ENCODE results near the gene KIFAP3.
"Not testable (repeated sequence)": the region's sequence is repeated elsewhere in the genome, so short reads cannot be mapped to it uniquely, and the experiment has no call there.

The KIFAP3 gene

DNA sequence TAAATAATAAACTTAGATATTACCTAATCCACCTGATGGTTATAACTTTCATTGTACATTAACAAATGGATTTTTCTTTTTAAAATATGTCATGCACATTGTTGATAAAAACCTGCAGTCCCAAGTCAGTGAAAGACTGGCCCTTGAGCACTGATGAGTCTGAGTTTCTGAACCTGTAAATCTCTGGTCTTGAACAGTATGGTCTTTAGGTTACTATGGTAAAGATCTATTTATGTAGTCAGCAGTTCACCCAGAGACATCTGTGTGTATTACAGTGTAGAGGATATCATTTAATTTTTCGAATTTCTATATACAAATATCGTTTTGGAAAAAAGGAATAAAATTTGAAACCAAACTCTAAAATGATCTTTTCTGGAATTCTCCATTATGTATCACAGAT, 150.4 kb downstream of the KIFAP3 start:
- DNase-seq (ENCODE audit: low read depth): no peak

DNA sequence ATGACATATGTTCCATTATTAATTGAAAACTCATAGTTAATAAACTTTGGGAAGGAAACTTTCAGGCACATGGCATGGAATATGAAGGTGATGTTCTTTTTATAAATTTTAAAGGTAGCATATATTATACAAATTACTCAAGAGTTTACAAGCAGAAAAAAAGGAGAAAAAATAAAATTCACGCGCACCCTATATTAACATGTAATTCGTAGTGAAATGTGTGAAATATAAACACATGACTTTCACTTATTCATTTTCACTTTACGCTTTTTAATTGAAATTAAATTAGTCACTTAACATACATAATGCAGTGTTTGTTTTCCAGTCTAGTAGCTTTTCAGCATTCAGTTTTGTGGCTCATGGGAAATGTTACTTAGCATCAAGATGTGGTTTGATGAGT, 153.4 kb downstream of the KIFAP3 start:
- DNase-seq (ENCODE audit: low read depth): no peak

DNA sequence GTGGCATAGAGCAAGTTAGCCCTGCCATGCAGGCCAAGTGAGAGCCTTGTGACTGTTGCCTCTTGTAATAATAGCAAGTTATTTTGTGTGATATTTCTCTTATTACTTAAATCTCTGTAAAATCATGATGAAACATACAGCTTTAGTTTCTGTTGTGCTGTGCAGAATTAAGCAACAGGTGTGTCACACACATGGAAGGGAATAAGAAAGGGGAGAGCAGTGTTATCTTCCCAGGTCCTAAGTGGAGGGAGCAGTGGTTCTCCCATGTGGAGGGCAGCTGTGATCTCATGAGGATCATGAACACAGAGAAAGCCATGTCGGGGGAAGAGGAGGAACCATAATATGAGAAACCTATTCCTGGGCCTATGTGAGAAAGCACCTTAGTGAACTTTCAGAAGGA, 155.6 kb downstream of the KIFAP3 start:
- DNase-seq (ENCODE audit: low read depth): no peak

DNA sequence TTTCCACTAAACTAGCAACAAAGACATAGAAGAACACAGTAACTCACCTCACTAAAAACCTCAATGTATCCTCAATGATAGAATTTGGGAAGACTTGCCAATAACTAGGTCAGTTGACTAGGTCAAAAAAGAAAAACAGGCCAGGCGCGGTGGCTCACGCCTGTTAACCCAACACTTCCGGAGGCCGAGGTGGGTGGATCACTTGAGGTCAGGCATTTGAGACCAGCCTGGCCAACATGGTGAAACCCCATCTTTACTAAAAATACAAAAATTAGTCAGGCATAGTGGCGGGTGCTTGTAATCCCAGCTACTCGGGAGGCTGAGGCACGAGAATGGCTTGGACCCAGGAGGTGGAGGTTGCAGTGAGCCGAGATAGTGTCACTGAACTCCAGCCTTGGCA, 156.3 kb downstream of the KIFAP3 start:
- not testable (repeated sequence) for DNase-seq (ENCODE audit: low read depth)

DNA sequence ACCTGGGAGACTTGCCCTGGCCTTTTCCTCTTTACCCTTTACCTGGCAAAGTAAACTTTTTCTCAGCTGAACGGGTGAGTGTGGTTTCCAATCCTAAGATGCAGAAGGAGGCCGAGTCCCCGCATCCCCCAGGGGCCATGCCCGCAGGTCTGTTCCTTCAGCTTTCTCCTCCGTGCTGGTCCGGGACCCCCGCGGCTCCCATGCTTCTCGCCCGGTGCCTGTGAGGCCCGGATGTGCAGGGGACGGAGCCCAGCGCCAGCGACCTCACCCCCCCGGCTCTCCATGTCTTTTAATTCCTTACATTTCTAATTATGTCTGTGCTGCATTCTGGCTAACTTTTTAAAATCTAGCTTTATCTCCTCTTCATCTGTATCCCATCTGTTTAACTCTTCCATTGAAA, 159.3 kb downstream of the KIFAP3 start:
- DNase-seq (ENCODE audit: low read depth): no peak

DNA sequence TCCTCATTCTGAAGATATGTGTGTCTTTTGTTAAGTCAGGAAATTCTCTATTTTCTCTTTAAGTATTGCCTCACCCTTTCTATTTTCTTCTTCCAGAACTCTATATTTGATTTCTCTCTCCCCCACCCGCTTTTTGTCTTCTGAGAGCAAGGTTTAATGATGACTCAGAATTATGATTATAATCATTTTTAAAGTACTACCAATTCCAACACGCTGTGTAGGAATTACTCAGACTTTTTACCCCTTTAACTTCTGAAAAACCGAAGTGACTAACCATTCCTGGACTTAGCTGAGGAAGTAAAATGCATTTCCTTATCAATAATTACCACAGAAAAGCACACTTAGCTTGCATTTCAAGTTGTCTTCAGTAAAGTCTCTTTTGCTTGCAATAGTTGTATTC, 160.0 kb downstream of the KIFAP3 start:
- no peak for DNase-seq (ENCODE audit: low read depth)

DNA sequence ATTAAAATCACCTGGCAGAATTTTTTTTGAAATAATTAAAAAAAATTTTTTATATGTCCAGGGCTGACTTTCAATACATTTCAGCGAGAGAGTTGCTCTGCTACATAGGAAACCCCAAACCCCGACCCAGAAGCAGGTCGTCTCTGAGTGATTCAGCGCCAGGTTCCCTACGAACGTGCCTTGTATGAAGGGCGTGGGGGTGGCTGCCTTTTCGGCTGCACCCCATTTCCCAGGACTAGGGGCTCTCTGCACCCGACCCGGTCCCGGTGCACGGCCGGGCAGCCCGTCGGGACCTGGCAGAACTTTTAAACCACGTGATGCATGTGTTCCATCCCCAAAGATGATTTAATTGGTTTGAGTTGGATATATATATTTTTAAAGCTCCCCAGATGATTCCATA, 165.0 kb downstream of the KIFAP3 start:
- DNase-seq (ENCODE audit: low read depth): no peak

DNA sequence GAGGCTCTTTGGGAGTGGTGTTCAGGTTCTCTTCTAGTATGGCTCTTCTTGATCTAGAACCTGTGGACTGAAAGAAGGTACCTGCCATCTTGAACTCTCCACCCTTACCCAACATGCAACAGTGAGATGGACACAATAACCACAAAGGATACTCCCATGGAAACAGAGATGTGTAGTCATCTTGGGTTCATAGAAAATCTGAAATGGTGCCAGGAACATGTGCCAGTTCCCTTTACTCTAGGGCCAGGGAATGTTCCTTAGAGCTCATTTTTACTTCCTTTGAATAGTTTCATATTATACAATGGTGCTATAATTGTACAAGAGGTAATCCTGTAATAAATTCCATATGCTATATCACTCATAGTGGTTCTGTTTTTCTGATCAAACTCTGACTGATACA, 167.6 kb downstream of the KIFAP3 start:
- DNase-seq (ENCODE audit: low read depth): no peak

DNA sequence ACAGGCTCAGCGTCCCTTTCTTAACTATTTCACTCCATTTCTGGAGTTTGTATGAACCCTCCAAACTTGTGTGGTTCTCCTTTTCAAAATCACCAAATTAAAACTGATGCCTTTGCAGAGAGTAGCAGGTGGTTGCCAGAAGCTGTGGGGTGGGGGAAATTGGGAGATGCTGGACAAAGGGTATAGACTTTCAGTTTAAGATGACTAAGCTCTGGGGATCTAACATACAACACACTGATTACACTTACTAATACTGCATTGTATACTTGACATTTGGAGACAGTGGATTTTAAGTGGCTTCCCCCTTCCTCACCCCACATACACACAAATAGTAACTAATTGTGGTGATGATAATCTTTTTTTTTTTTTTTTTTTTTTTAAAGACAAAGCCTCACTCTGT, 169.7 kb downstream of the KIFAP3 start:
- DNase-seq (ENCODE audit: low read depth): no peak

DNA sequence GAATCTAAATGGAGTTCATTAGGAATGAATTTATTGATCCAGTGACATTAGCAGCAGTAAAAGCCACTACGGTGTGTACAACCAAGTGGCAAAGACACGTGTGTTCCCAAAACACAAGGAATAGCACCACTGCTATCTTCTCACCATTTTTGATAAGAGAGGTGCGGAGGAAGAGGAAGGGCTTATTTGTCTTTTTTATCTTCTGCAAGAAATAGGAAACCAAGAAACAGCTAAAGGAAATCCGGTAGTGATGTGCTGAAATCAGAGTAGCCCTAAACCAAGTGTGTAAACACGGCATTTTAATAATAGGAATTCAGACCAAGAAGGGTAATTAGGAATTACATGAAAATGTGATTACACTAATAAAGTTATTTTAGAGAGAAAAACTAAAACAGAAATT, 171.7 kb downstream of the KIFAP3 start:
- no peak for DNase-seq (ENCODE audit: low read depth)

DNA sequence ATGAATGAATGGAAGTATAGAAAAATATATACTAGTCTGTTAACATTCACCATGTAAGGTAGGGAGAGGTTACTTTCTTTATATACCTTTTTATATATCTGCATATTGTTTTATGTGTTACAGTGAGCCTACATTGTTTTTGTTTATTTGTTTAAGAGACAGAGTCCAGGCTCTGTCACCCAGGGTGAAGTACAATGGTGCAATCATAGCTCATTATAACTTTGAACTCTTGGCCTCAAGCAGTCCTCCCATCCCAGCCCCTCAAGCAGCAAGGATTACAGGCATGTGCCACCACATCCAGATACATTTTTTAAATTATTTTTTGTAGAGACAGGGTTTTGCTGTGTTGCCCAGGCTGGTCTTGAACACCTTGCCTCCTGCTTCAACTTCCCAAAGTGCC, 173.4 kb downstream of the KIFAP3 start:
- DNase-seq (ENCODE audit: low read depth): no peak

DNA sequence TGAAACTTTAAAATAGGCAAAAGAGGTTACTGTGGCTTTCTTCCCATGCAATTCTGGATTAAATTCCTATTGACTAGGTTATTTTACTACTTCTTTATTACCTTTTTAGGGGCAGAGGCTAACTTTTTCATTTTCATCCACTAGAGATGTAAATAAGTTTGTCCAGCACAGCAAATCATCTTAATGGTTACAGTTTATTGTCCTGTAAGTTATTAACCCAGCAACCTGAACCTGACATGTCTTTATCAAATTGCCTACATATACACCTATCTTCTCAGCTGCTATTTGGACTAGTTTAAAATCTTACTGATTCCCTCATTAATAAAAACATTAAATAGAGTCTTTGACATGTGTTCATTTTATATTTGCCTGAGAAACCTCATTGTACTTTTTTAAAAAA, 173.9 kb downstream of the KIFAP3 start:
- DNase-seq (ENCODE audit: low read depth): no peak

DNA sequence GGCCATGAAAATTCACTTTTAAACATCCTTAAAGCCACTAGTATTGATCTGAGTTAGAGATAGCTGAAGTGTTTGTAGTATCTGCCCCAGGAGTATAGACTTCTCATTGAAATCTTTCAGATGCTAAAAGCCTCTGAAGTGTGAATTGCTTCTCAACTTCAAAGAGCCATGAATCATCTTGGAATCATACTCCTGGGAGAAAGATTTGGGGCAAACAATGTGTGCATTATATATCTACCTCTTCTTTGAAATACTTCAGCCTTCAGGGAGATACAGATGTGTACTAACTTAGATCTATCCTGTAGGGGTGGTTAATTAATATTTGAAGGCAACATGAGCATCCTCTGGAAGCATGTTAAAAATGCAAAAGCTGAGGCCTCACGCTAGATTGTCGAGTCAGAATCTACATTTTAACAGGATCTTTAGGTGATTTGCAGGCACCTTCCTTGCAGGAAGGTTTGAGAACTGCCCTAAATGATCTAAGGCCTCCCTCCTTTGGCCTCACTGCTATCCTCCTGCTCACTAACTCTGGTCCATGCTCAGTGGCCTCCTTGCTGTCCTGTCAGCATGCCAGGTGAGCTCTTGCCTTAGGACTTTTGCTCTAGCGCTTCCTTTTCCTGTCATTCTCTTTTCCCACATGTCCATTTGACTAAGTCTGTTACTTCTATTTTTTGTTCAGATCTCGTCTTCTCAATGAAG, 174.8 kb downstream of the KIFAP3 start:
- no peak for DNase-seq (ENCODE audit: low read depth)

DNA sequence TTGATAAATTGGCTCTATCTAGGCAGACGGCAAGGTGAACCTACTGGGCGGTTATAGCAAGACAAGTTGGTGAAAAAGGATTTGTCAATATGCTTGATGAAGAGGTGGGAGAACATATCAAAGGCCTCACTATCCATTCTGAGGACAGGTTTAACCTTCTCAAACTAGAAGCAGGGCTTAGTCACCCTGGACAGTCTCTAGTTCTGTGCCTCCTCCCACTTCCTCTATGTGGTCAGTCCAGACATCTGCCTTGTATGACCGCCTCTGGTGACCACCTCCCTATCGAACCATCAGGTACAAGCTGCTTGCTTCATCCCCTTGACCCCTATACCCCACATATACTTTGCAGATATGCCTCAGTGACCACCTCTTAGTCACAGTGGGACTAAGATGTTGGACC, 178.5 kb downstream of the KIFAP3 start:
- no peak for DNase-seq (ENCODE audit: low read depth)

DNA sequence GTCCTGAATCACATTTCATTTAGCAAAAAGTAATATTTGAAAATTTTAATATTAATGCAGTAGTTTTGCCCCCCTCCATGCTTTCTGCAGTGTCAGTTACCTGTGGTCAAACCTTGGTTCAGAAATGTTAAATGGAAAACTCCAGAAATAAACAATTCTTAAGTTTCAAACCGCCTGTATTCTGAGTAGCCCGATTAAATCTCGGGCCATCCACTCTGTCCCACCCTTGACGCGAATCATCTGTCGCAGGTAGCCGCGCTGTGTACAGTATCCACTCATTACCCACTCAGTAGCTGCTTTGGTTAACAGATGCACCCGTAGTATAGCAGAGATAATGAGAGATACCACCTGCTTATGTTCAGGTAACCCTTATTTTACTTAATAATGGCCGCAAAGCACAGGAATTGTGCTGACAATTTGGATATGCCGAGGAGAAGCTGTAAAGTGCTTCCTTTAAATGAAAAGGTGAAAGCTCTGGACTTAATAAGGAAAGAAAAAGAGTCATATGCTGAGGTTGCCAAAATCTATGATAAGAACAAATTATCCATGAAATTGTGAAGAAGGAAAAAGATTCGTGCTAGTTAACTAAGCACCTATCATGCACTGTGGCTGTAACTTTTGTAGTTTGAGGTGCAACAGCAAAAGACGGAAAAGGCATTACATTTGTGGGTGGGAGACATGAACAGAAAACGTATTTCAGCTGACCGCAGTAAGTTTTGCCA, 179.9 kb downstream of the KIFAP3 start:
- no peak for DNase-seq (ENCODE audit: low read depth)

DNA sequence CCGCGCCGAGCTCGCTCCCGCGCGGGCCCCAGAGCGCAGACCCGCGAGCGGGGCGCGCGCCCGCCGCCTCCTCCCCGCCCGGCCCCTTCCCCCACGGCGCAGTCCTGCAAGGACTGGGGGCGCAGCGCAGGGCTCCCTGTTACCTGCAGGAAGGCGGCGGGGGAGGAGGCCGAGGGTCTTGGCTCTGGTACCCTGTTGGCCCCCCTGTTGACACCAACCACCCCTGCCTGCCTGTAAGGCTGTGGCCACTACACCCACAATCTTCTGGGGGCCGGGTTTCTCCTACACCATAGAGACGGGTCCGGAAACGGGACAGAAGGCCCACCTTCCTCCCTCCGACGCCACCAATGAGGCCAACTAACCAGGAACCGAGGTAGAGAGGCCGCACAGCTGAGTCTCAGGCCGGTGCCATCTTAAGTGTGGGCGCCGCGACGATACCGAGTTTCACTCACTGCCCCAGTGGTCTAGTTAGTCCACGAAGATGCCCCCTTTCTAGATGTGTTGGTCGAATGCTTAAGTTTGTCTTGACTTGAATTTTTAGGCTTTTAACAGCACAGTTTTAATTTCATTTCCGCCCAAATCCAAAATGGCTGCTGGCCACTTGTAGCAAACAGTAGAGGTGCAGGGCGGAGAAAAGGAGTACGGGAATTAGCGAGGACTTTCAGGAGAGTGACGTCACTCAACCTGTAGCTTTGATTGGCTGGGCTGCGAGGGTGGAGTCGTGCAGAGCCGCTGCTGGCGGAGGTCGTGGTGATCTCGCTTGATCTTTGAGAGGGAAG, 180.7 kb downstream of the KIFAP3 start, which contains the start of gene SCYL3:
SCYL3 (minus strand) TSS at position 252 of the 779 bp plus-strand sequence. CDS start 5,056 bp downstream, outside the sequence.
- peak; percentile 85 for DNase-seq (ENCODE audit: low read depth)

DNA sequence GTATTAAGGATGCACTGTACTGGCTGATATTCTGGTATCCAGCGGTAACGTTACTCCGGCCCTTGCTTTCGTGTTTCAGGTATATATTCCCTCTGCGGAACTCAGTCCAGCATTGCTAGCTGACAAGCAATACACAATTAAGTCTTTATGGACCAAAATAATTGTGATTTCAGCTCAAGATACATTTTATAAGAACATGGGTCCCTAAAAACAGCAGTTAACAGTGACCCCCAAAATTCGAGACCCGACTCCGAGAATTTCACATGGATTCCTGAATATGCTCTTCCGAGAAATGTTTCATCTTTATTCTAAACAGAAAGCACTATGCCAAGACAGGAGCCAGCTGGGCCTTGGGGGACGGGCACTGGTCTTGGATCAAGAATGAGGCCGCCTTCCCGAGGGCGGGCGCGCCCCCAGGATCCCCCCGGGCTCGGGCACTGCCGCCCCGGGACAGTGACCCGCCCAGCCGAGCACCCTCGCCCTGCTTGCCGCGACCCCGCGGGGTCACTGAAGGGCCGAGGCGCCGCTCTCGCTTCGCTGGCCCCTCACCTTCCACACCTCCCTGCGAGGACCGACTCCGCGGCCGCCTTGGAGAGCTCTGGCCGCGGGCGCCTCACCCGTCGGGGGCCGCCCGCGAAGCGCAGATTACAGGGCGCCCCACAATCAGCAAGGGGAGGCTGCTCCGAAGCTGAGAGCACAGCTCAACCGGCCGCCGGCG, 181.4 kb downstream of the KIFAP3 start:
- DNase-seq (ENCODE audit: low read depth): peak; percentile 19

DNA sequence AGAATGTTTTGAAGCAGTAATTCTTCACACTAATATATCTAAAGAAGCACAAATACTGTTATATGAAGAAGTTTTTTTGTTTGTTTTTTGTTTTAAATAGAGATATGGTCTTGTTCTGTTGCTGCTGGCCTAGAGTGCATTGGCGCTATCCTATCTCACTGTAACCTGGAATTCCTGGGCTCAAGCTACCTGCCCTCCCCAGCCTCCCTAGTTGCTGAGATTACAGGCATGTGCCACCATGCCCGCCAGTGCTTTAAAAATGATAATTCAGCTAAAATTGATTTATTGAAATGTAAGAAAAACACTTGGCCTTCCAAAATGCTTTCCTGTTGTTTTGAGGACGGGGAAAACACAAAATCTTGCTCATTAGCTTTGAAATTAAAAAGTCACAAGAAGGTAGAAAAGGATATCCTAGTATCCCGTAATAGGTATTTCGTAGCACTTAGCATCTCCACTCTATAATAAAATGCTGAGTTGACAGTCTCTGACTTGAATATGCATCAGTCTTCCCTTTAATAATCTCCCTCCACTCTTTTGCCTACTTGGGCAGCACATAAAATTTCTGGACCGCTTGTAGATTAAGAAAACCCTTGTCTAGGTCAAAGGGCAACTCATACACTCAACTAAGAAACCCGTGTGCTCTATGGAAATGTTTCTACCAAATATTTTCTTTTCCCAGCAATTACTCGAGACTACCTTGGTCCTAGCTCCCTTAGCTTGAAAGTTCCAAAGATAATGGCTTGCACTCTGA, 182.1 kb downstream of the KIFAP3 start:
- DNase-seq (ENCODE audit: low read depth): no peak

DNA sequence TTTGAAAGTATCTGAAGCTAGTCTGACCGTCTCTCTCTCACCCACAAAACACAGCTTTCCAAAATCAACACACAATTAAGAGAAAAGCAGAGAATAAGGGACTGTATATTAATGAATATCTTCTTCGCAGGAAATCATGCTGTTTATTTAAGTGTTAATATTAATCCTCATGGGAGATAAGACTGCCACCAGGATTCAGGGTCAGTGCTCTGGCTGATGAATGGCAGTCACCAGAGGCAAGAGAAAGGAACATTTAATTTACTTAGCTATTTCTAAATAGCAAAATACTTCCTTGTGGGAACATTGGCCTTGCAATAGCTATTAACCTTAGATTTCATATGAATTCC, 183.0 kb downstream of the KIFAP3 start:
- no peak for DNase-seq (ENCODE audit: low read depth)

DNA sequence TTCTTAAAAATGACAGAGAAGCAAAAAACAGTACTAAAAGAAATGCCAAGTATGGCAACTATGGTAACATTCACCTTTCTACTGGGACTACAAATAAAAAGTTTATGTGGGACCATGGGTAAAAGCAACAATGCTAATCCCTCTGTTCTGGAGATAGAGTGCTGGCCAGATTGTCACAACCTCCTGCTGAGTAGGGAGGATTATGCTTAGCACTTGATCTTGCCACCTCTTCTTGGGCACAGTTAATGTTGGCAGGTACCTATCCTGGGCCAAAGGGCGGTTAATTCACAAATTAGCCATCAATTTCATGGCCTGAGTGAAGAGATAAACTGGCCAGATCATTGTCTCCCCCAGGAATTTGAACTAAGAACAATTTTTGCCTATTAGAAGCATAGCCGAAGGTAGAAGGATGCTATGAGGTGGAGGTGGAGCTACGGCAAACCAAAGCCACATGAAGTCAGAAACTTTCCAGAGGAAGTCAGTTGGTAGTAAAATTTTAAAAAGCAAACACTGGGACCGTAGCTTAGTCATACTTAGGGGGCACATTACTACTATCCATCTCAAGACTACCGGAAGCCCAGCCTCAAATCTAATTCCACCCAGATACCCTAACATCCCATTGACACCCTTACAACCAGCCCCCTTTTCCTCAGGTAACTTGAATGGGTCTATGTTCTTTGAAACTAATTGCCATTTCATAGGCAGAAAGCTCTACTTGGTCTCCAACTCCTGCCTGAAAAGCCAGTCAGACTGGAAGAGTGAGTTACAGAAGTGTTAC, 183.5 kb downstream of the KIFAP3 start:
- peak; percentile 30 for DNase-seq (ENCODE audit: low read depth)

DNA sequence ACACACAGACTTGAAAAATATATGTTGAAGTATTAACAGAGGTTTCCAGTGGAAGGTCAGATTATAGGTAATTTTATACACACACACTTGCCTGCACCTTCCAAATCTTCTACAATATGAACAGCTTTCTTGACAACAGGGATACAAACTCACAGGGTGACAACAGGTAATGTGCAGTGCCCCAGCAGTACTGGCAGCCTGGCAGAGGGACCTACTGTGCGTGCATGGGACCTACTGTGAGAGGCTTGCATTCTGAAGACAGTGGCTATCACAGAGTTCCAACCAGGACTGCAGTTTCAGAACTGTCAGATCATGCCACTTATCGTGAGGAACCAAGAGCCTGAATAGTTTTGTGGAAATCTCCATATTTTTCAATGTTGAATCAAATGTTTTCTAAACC, 184.6 kb downstream of the KIFAP3 start:
- no peak for DNase-seq (ENCODE audit: low read depth)
